Lower lobe of right lung (tissue), 2 donors: ENCODE data around the gene TCL1B. TPM values are rescaled to one million over a fixed set of nuclear protein-coding genes. Genes with fewer than 3 reads are reported as not detected.

Experiments used
- ATAC-seq, 2 donors: fragments of 200-7000 bp; cut with Tn5 transposase; one replicate each; pipeline ENCODE4 v1.9.1; 2020 to 2022; ENCODE audit warnings: mild to moderate bottlenecking in 2 of 2, moderate library complexity in 2 of 2
- DNase-seq: peaks from one replicate; pipeline ENCODE4 v3.0.0-alpha.2; 2020
- H3K27ac ChIP-seq: fragments of 200-600 bp; one replicate; pipeline ENCODE4 v1.8.0; 2022
- H3K27me3 ChIP-seq: fragments of 200-600 bp; one replicate; pipeline ENCODE4 v1.8.0; 2022; ENCODE audit warnings: low read depth
- H3K36me3 ChIP-seq: fragments of 200-600 bp; one replicate; pipeline ENCODE4 v1.8.0; 2022; ENCODE audit warnings: mild to moderate bottlenecking
- H3K4me1 ChIP-seq: fragments of 200-600 bp; one replicate; pipeline ENCODE4 v1.8.0; 2022
- H3K4me3 ChIP-seq: fragments of 200-600 bp; one replicate; pipeline ENCODE4 v1.8.0; 2022; ENCODE audit warnings: mild to moderate bottlenecking
- H3K9me3 ChIP-seq: fragments of 200-600 bp; one replicate; pipeline ENCODE4 v1.8.0; 2022
- intact Hi-C: fragments of 100-400 bp; cut with DNase I; formaldehyde crosslinking; loops from one replicate; pipeline ENCODE4 v1.11.0; 2022
- total RNA-seq: library from RNA; stranded (reverse); fragmentation: NEBNext Ultra II Directional; extraction: Animal tissue kit (Norgen Biotek cat#: 25700); gene quantifications from one replicate; pipeline ENCODE4 v1.2.1, GENCODE V29; 2021
- TF ChIP-seq, protein P1 (sequence below): fragments of 200-600 bp; IDR thresholded peaks from one replicate; pipeline ENCODE4 v1.8.0; 2022; ENCODE audit warnings: antibody characterized with exemption, mild to moderate bottlenecking
- donor health status: DM: no; HTN: yes; CAD: no; lungs with severe emphysema.

TCL1B gene
- total RNA-seq, 1 donor from 2014 or later = not detected

DNA sequence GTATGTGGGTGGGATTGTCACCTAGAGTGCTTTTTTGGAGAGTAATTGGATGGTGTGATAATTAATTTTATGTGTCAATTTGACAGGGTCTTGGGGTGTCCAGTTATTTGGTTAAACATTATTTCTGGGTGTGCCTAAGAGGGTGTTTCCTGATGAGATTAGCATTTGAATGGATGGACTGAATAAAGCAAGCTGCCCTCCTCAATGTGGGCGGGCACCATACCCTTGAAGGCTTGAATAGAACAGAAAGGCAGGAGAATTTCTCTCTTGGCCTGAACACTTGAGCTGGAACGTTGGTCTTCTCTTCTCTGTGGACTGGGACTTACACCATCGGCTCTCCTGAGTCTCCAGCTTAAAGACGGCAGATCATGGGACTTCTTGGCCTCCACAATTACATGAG, 28.8 kb upstream of the TCL1B start:
- Histone ChIP-seq H3K27ac (no peak overlapping the region), H3K27me3 (peaks cover 18% of the 10 kb centered on the region), H3K36me3 (no peaks in the 10 kb centered on the region), H3K4me1 (no peaks in the 10 kb centered on the region), H3K9me3 (no peaks in the 10 kb centered on the region), H3K4me3 (no peak overlapping the region)
- no peak for DNase-seq
- TF ChIP-seq, protein P1, sequence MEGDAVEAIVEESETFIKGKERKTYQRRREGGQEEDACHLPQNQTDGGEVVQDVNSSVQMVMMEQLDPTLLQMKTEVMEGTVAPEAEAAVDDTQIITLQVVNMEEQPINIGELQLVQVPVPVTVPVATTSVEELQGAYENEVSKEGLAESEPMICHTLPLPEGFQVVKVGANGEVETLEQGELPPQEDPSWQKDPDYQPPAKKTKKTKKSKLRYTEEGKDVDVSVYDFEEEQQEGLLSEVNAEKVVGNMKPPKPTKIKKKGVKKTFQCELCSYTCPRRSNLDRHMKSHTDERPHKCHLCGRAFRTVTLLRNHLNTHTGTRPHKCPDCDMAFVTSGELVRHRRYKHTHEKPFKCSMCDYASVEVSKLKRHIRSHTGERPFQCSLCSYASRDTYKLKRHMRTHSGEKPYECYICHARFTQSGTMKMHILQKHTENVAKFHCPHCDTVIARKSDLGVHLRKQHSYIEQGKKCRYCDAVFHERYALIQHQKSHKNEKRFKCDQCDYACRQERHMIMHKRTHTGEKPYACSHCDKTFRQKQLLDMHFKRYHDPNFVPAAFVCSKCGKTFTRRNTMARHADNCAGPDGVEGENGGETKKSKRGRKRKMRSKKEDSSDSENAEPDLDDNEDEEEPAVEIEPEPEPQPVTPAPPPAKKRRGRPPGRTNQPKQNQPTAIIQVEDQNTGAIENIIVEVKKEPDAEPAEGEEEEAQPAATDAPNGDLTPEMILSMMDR = no peak
- no peak for ATAC-seq
- intact Hi-C loops = no loop called here

DNA sequence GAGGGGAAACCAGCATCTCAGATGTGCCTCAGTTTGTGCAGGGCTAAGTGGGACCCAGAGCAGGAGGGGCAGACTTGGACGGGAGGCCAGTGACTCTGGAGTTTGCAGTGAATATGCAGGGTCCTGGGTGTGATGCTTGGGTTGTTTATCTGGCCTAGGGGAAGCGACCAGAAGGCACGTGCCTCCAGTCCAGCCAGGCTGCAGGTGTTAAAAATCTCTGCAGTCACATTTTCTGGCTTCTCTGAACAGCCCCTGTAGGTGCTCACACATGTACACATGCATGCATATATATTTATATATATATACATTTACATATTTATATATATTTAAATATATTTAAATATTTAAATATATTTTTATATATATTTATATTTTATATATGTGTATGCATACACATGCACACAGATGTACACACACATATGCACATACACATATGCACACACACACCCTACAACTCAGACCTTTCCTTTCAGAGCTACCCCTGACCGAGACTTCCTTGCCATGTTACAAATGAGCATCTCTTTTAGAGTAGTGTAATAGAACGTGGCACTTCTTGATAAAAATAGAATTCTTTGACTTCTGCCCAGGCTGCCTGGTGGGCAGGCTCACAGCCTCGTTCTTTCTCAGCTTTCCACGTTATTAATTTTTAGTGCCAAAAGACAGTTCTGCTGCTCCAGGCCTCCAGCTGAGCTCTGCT, 26.8 kb upstream of the TCL1B start:
- Histone ChIP-seq H3K4me1 (no peaks in the 10 kb centered on the region), H3K9me3 (no peaks in the 10 kb centered on the region), H3K27me3 (peaks cover 18% of the 10 kb centered on the region), H3K4me3 (no peak overlapping the region), H3K36me3 (no peaks in the 10 kb centered on the region), H3K27ac (no peak overlapping the region)
- ATAC-seq (no peak), DNase-seq (no peak)
- intact Hi-C loops = no loop called here
- TF ChIP-seq, protein P1 = no peak

DNA sequence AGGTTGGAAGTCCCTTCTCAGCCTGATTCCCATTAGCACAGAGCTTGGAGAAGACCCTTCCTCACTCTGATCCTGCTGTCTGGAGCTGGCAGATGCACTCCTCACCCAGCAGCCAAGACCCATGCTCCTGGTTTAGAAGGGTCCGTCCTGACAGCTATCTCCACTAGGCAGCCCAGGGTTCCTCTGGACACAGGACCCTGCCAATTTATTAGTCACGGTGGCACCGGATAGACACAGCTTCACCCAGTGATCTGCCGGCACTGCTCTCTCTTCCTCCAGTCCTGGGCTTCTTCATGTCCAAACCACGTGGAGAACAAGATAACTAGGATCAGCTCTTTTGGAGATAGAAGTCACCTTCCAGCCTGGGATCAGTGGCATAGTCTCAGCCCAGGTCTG, 26.2 kb upstream of the TCL1B start:
- TF ChIP-seq, protein P1 = no peak
- no peak for ATAC-seq
- peaks cover 18% of the 10 kb centered on the region for H3K27me3 ChIP-seq
- H3K4me3 ChIP-seq = no peak overlapping the region
- no peaks in the 10 kb centered on the region for H3K4me1 ChIP-seq
- no peaks in the 10 kb centered on the region for H3K36me3 ChIP-seq
- no peak for DNase-seq
- no peak overlapping the region for H3K27ac ChIP-seq
- no peaks in the 10 kb centered on the region for H3K9me3 ChIP-seq
- intact Hi-C loops = no loop called here

DNA sequence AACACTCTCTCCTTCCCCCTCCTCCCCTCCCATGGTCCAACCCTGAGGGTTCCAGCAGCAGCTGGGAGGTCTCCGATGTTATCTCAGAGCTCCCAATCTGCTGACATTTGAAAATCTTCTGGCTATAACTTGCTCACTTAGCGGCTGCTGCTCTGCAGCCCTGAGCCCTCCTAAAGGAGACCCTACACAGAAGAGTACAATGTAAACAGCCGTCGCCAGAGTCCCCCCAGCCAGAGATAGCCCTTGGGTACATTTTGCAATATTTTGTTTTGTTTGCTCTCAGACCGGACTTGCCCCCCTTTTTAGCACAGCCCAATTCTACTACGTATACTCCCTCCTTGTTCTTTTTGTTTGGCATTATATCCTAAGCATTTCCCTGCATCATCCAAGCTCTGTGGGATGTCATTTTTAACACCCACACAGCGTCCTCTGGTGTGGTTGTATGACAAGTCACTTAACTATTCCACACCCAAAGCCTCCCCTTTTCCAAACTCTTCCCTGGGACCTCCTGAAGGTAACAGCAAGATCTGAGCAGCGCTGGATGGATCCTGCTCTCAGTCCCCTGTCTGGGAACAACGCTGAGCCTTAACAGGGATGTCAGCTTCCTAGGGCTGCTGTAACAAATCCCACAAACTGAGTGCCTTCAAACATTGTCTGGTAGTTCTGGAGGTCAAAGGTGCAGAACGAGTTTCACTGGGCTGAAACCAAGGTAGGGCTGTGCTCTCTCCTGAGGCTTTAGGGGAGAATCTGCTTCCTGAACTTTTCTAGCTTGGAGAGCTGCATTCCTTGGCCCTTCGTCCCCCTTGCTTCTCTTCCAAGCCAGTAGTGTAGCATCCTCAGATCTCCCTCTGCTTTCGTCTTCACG, 25.3 kb upstream of the TCL1B start:
- DNase-seq (no peak), ATAC-seq (no peak)
- H3K4me1 ChIP-seq = no peaks in the 10 kb centered on the region
- H3K27ac ChIP-seq = no peak overlapping the region
- intact Hi-C loops = no loop called here
- H3K9me3 ChIP-seq = no peaks in the 10 kb centered on the region
- TF ChIP-seq, protein P1 = no peak
- no peaks in the 10 kb centered on the region for H3K36me3 ChIP-seq
- H3K27me3 ChIP-seq = peaks cover 18% of the 10 kb centered on the region
- H3K4me3 ChIP-seq = no peak overlapping the region

DNA sequence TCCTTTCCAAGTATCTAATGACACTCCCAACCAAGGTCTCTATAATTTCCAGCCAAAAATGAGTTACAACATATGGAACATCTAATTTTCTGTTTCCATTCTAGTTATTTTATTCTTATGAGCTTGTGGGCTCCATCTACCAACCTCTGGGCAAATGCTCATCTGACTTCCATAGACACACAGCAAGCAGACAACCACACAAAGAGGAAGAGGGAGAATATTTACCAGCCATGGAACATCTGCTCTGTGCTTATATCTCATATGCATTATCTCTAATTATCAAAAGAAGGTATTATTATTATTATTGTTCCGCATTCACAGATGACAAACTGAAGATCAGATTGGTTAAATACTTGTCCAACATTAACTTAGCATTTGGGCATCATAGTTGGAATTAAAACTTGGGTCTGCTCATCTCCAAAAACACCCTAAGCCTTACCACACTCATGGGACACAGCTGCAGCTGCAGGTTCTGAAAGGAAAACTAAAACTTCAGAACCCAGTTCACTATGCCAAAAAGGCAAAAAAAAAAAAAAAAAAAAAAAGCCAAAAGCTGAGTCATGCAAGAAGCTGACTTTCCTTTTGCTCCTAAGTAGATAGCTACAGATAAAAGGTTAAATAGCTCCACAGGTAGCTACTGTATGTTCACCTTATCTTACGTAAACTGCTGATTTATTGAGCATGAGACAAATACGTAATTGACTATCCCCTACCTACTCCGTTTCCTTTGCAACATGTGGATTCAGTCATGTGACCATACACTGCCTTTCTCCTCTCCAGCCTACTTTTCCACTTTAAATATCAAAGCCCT, 23.6 kb upstream of the TCL1B start:
- H3K9me3 ChIP-seq = no peaks in the 10 kb centered on the region
- H3K4me3 ChIP-seq = no peak overlapping the region
- H3K27me3 ChIP-seq = peaks cover 27% of the 10 kb centered on the region
- intact Hi-C loops = no loop called here
- H3K4me1 ChIP-seq = no peaks in the 10 kb centered on the region
- no peaks in the 10 kb centered on the region for H3K36me3 ChIP-seq
- ATAC-seq (no peak), DNase-seq (no peak)
- no peak overlapping the region for H3K27ac ChIP-seq
- TF ChIP-seq, protein P1 = no peak
